ENCODE data around the gene METTL26. TPM values are rescaled to one million over a fixed set of nuclear protein-coding genes. Genes with fewer than 3 reads are reported as not detected.
A peak's percentile ranks its signal among the peaks of the same experiment; 100 is the strongest.

METTL26 gene
- polyA plus RNA-seq, 3 donors, result 57.1 to 80.9 (median 70.4) TPM

DNA sequence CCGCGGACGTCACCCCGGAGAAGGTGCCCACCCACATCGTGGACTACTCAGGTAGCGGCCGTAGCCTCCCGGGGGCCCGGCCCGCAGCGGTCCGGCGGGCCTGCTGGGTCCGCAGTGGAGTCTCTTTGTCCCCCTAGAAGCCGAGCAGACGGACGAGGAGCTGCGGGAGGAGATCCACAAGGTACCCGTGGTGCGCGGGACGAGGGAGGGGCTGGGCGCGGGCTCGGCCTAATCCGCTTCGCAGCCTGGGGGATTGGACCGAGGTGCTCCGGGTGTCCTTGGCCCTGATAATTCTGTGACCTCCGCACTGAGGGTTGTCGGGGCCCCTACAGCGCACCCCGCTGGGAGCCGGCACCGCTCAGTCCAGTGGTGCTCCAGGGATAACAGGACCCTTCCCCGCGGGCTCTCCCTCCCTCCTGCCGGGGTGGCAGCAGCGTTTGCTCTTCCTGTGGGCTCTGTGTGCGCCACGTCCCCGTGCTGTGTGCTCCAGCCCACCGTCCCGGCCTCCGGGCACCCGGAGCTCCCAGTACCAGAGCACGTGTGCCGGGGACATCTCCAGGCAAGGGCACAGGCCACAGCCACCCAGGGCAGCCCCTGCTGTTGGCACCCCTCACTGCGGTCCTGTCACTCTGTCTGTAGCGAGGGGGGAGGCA is 32.5 kb upstream of the METTL26 start:
- WGBS (ENCODE audit: insufficient coverage), result 8% methylated on average over 49 of the region's 50 CpGs
- H3K4me2 ChIP-seq (replicated peaks; ENCODE audit: extremely low read depth, low read length, poor library complexity, severe bottlenecking), result peak overlapping the region; percentile 96
- intact Hi-C loops (cut with micrococcal nuclease), result no loop called here
- H3K27ac ChIP-seq (ENCODE audit: low read depth in 1 of 2, low read length in 2 of 2), result peak overlapping the region in 1 of 2 donors; percentile 68
- no peaks in the 10 kb centered on the region for H3K9me3 ChIP-seq (replicated peaks in 1 of 2; ENCODE audit: control insufficient read depth in 1 of 2, insufficient read depth in 1 of 2, low read length in 2 of 2)
- peaks cover 20% of the 10 kb centered on the region for H3K79me2 ChIP-seq (ENCODE audit: insufficient read depth, low read length)
- TF ChIP-seq, protein P1, sequence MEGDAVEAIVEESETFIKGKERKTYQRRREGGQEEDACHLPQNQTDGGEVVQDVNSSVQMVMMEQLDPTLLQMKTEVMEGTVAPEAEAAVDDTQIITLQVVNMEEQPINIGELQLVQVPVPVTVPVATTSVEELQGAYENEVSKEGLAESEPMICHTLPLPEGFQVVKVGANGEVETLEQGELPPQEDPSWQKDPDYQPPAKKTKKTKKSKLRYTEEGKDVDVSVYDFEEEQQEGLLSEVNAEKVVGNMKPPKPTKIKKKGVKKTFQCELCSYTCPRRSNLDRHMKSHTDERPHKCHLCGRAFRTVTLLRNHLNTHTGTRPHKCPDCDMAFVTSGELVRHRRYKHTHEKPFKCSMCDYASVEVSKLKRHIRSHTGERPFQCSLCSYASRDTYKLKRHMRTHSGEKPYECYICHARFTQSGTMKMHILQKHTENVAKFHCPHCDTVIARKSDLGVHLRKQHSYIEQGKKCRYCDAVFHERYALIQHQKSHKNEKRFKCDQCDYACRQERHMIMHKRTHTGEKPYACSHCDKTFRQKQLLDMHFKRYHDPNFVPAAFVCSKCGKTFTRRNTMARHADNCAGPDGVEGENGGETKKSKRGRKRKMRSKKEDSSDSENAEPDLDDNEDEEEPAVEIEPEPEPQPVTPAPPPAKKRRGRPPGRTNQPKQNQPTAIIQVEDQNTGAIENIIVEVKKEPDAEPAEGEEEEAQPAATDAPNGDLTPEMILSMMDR (IDR thresholded peaks at IDR 0.05), result no peak
- peak overlapping the region; percentile 83 for H3K9ac ChIP-seq (ENCODE audit: insufficient read depth, low read length, poor library complexity, severe bottlenecking)
- no peak for DNase-seq
- H4K20me1 ChIP-seq (ENCODE audit: insufficient read depth, low read length), result peaks cover 44% of the 10 kb centered on the region
- H3K27me3 ChIP-seq (ENCODE audit: control insufficient read depth in 2 of 2, insufficient read depth in 2 of 2, low read length in 2 of 2), result no peaks in the 10 kb centered on the region
- peak overlapping the region; percentile 70 to 78 for H3K4me3 Mint-ChIP-seq
- peaks cover 26 to 41% of the 10 kb centered on the region in 2 donors for H3K36me3 Mint-ChIP-seq
- peaks cover 9% of the 10 kb centered on the region for H3K4me1 Mint-ChIP-seq
- H3K4me3 ChIP-seq (replicated peaks in 1 of 3; ENCODE audit: low read depth in 2 of 3, low read length in 3 of 3), result peak overlapping the region; percentile 72 to 87 (median 78)
- peaks cover 44 to 45% of the 10 kb centered on the region in 2 donors for H3K36me3 ChIP-seq (replicated peaks in 1 of 2; ENCODE audit: control insufficient read depth in 1 of 2, insufficient read depth in 2 of 2, low read length in 2 of 2)
- peak overlapping the region in 1 of 7 donors; percentile 51 for H3K27ac Mint-ChIP-seq
- H3K9me3 Mint-ChIP-seq, result no peaks in the 10 kb centered on the region
- H2AFZ ChIP-seq (ENCODE audit: insufficient read depth, low read depth, low read length, poor library complexity, severe bottlenecking), result peak overlapping the region; percentile 74
- peaks cover 17 to 21% of the 10 kb centered on the region in 2 donors for H3K4me1 ChIP-seq (ENCODE audit: control insufficient read depth in 1 of 2, insufficient read depth in 2 of 2, low read length in 2 of 2)
- peaks cover 0 to 2% (median 2%) of the 10 kb centered on the region in 3 donors for H3K27me3 Mint-ChIP-seq (ENCODE audit: low read depth in 3 of 3)

DNA sequence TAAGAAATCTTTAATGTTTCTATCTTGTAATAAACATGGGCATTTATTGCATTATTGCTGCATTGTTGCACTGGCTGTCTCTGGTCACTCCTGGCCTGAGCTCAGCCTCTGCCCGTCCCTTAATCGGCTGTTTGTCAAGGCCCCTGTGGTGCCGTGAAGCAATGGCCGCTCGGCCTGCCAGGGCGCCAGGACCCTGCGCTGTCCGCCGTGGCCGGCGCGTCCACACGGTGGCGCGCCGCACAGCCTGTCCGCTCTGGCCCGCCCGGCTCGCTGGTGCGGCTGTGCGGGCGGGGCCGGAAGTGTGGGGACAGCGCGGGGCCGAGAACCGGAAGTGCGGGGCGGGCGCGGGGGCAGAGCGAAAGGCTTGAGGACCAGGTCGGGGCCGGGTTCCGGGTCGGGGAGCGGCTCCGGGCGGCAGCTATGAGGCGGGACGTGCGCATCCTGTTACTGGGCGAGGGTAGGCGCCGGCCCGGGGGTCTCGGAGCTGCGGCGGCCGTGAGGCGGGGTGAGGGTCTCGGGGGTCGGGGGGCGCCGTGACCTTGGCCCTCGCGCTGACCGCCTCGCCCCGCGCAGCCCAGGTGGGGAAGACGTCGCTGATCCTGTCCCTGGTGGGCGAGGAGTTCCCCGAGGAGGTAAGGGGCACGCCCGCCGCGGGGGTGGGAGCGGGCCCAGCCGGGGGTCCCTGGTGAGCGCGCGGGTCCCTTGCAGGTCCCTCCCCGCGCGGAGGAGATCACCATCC is 31.8 kb upstream of the METTL26 start, which contains the start of gene RHOT2:
Gene RHOT2, plus strand, starts transcription at position 353 of the 739 bp plus-strand sequence. Its CDS starts 68 bp downstream, at position 421.
- DNase-seq, result peak; percentile 90 to 94 (median 93)
- peak within 1 kb of the TSS; percentile 74 for H2AFZ ChIP-seq (ENCODE audit: insufficient read depth, low read depth, low read length, poor library complexity, severe bottlenecking)
- under 1% methylated on average over 76 of the region's 78 CpGs for WGBS (ENCODE audit: insufficient coverage)

More for the DNA sequence above, 31.8 kb upstream of the METTL26 start, which contains the start of gene RHOT2:
- TF ChIP-seq, protein P1 (IDR thresholded peaks at IDR 0.05), result peak; percentile 73
- H3K9ac ChIP-seq (ENCODE audit: insufficient read depth, low read length, poor library complexity, severe bottlenecking), result peak within 1 kb of the TSS; percentile 83
- peaks cover 20% of the 10 kb centered on the region for H3K79me2 ChIP-seq (ENCODE audit: insufficient read depth, low read length)
- H3K4me3 ChIP-seq (replicated peaks in 1 of 3; ENCODE audit: low read depth in 2 of 3, low read length in 3 of 3), result peak within 1 kb of the TSS; percentile 72 to 87 (median 78)
- H4K20me1 ChIP-seq (ENCODE audit: insufficient read depth, low read length), result peaks cover 37% of the 10 kb centered on the region
- Mint-ChIP-seq H3K27me3 (ENCODE audit: low read depth in 3 of 3) (peaks cover 0 to 2% (median 2%) of the 10 kb centered on the region in 3 donors), H3K9me3 (no peaks in the 10 kb centered on the region), H3K36me3 (peaks cover 24 to 36% of the 10 kb centered on the region in 2 donors), H3K4me1 (peaks cover 9% of the 10 kb centered on the region), H3K27ac (peak within 1 kb of the TSS in 6 of 7 donors; percentile 49 to 80 (median 64)), H3K4me3 (peak within 1 kb of the TSS; percentile 78 to 82)
- H3K4me2 ChIP-seq (replicated peaks; ENCODE audit: extremely low read depth, low read length, poor library complexity, severe bottlenecking), result peak within 1 kb of the TSS; percentile 96
- H3K27me3 ChIP-seq (ENCODE audit: control insufficient read depth in 2 of 2, insufficient read depth in 2 of 2, low read length in 2 of 2), result no peaks in the 10 kb centered on the region
- intact Hi-C loops (cut with micrococcal nuclease), result no loop called here
- H3K27ac ChIP-seq (ENCODE audit: low read depth in 1 of 2, low read length in 2 of 2), result peak within 1 kb of the TSS; percentile 8 to 68
- H3K4me1 ChIP-seq (ENCODE audit: control insufficient read depth in 1 of 2, insufficient read depth in 2 of 2, low read length in 2 of 2), result peaks cover 17 to 21% of the 10 kb centered on the region in 2 donors
- no peaks in the 10 kb centered on the region for H3K9me3 ChIP-seq (replicated peaks in 1 of 2; ENCODE audit: control insufficient read depth in 1 of 2, insufficient read depth in 1 of 2, low read length in 2 of 2)
- peaks cover 37 to 38% of the 10 kb centered on the region in 2 donors for H3K36me3 ChIP-seq (replicated peaks in 1 of 2; ENCODE audit: control insufficient read depth in 1 of 2, insufficient read depth in 2 of 2, low read length in 2 of 2)

Data from CD14-positive monocyte (primary cell).